AG04449 (cell line): ENCODE results near the gene HCFC1R1.
A peak's percentile ranks its signal among the peaks of the same experiment; 100 is the strongest.

ENCODE experiments used
- CTCF ChIA-PET: fragments of 350-600 bp; formaldehyde crosslinking; extraction: SDS; loops from one replicate; lab custom pipeline; 2021; ENCODE audit warnings: antibody characterized with exemption; lab: Yijun Ruan, JAX
- POLR2A ChIA-PET: fragments of 400-600, 350-600 bp; formaldehyde crosslinking; extraction: SDS; loops from one replicate; lab custom pipeline; 2020; ENCODE audit warnings: antibody characterized with exemption, inconsistent platforms; lab: Yijun Ruan, JAX
- DNase-seq: peaks from one replicate; pipeline ENCODE4 v3.0.0-alpha.2; 2010; ENCODE audit warnings: low read depth, low spot score
- H3K4me3 ChIP-seq: 2 replicates; pipeline ENCODE4 v1.5.1; 2011; ENCODE audit warnings: low read depth, mild to moderate bottlenecking, control low read depth, low read length
- CTCF ChIP-seq: IDR thresholded peaks from one replicate; pipeline ENCODE4 v1.5.1; 2011; ENCODE audit warnings: mild to moderate bottlenecking, moderate library complexity, low read length, control low read depth, inconsistent platforms; ENCODE audit not compliant: insufficient read depth; ENCODE audit errors: missing control alignments

The HCFC1R1 gene

GRCh38 chr16:2979669-2980226, 44.0 kb downstream of the HCFC1R1 start:
- ChIA-PET CTCF (interaction anchor here (1.0 to 2.3 kb wide), 2 partner anchors 8 to 18 kb away, joined by 3 to 10 read pairs; no protein-coding TSS in a partner anchor), POLR2A (no interaction called here)
- peak overlapping the region; percentile 86 for H3K4me3 ChIP-seq
- DNase-seq, result no peak
- no peak for TF ChIP-seq CTCF

GRCh38 chr16:2977440-2977839, 46.3 kb downstream of the HCFC1R1 start:
- POLR2A ChIA-PET, result interaction anchor here (0.6 kb wide), 1 partner anchor 305 kb away, joined by 3 read pairs; no protein-coding TSS in a partner anchor
- no peak for TF ChIP-seq CTCF
- DNase-seq, result no peak
- no peak overlapping the region for H3K4me3 ChIP-seq
- CTCF ChIA-PET, result interaction anchor here (0.9 to 2.4 kb wide), 5 partner anchors 7 to 138 kb away, joined by 3 to 10 read pairs (median 7); no protein-coding TSS in a partner anchor

- no peak overlapping the region for H3K4me3 ChIP-seq
- DNase-seq, result no peak
- ChIA-PET CTCF (interaction anchor here (2.0 to 2.4 kb wide), 2 partner anchors 15 to 50 kb away, joined by 8 to 10 read pairs; no protein-coding TSS in a partner anchor), POLR2A (no interaction called here)
- TF ChIP-seq CTCF, result no peak
Observed at GRCh38 chr16:2976673-2977072, 47.1 kb downstream of the HCFC1R1 start.

GRCh38 chr16:2976201-2976600, 47.5 kb downstream of the HCFC1R1 start:
- CTCF ChIA-PET, result interaction anchor here (1.5 kb wide), 1 partner anchor 8 kb away, joined by 4 read pairs; no protein-coding TSS in a partner anchor
- no peak for TF ChIP-seq CTCF
- POLR2A ChIA-PET, result no interaction called here
- DNase-seq, result no peak
- no peak overlapping the region for H3K4me3 ChIP-seq

GRCh38 chr16:2975161-2975795, 48.5 kb downstream of the HCFC1R1 start:
- no peak for TF ChIP-seq CTCF
- no peak for DNase-seq
- CTCF ChIA-PET, result interaction anchor here (0.9 to 1.6 kb wide), 4 partner anchors 9 to 15 kb away, joined by 3 to 6 read pairs (median 4); no protein-coding TSS in a partner anchor
- no peak overlapping the region for H3K4me3 ChIP-seq
- POLR2A ChIA-PET, result no interaction called here
